SK-N-SH treated with all-trans-retinoic acid at 6 μM for 48 hours (cell line): ENCODE data around the gene MUSTN1.

Experiments
- ATAC-seq: fragments of 200-7000 bp; cut with Tn5 transposase; 3 replicates; pipeline ENCODE4 v1.9.1; 2020; ENCODE audit warnings: mild to moderate bottlenecking, moderate library complexity
- ARNTL ChIP-seq: fragments of 450-650 bp; formaldehyde crosslinking; IDR thresholded peaks from 2 replicates; pipeline ENCODE4 v1.5.0; 2020; ENCODE audit warnings: low read depth, mild to moderate bottlenecking, moderate library complexity, borderline replicate concordance
- BACH2 ChIP-seq: fragments of 250-450 bp; sonication (Bioruptor Pico); IDR thresholded peaks from 2 replicates; pipeline ENCODE4 v1.9.0; 2021; ENCODE audit warnings: mild to moderate bottlenecking, borderline replicate concordance
- ISL1 ChIP-seq: fragments of 250-450 bp; sonication (Bioruptor Pico); IDR thresholded peaks from 2 replicates; pipeline ENCODE4 v2.1.2; 2022; ENCODE audit warnings: mild to moderate bottlenecking, moderate library complexity
- OSR1 ChIP-seq: fragments of 250-450 bp; sonication (Bioruptor Pico); IDR thresholded peaks from 2 replicates; pipeline ENCODE4 v1.8.0; 2022; ENCODE audit warnings: moderate library complexity, mild to moderate bottlenecking, inconsistent platforms
- PPARA ChIP-seq: fragments of 250-450 bp; sonication (Bioruptor Pico); IDR thresholded peaks from 2 replicates; pipeline ENCODE4 v1.5.0; 2020; ENCODE audit warnings: mild to moderate bottlenecking, borderline replicate concordance
- RARB ChIP-seq: fragments of 250-450 bp; sonication (Bioruptor Pico); IDR thresholded peaks from 2 replicates; pipeline ENCODE4 v1.8.0; 2021; ENCODE audit warnings: mild to moderate bottlenecking, moderate library complexity
- SNAI2 ChIP-seq: fragments of 250-450 bp; sonication (Bioruptor Pico); IDR thresholded peaks from 2 replicates; pipeline ENCODE4 v1.5.0; 2020; ENCODE audit warnings: mild to moderate bottlenecking, moderate library complexity
- TCF4 ChIP-seq: fragments of 250-450 bp; sonication (Bioruptor Pico); IDR thresholded peaks from 2 replicates; pipeline ENCODE4 v1.8.0; 2021; ENCODE audit warnings: mild to moderate bottlenecking, moderate library complexity, borderline replicate concordance
- TOX ChIP-seq: fragments of 250-450 bp; sonication (Bioruptor Pico); IDR thresholded peaks from 2 replicates; pipeline ENCODE4 v1.8.0; 2021; ENCODE audit warnings: mild to moderate bottlenecking, moderate library complexity, borderline replicate concordance
- ZFP30 ChIP-seq: fragments of 450-650 bp; formaldehyde crosslinking; IDR thresholded peaks from 2 replicates; pipeline ENCODE4 v1.5.0; 2022; ENCODE audit warnings: mild to moderate bottlenecking, moderate library complexity
- ZNF565 ChIP-seq: fragments of 450-650 bp; formaldehyde crosslinking; conservative IDR thresholded peaks from 2 replicates; pipeline ENCODE4 v1.5.0; 2020; ENCODE audit warnings: low read depth, mild to moderate bottlenecking, moderate library complexity
- ZNF70 ChIP-seq: fragments of 450-650 bp; formaldehyde crosslinking; IDR thresholded peaks from 2 replicates; pipeline ENCODE4 v1.5.0; 2020; ENCODE audit warnings: mild to moderate bottlenecking, moderate library complexity
- ZNF8 ChIP-seq: fragments of 450-650 bp; formaldehyde crosslinking; IDR thresholded peaks from 2 replicates; pipeline ENCODE4 v1.5.0; 2020; ENCODE audit warnings: mild to moderate bottlenecking, moderate library complexity
- TF ChIP-seq, protein P1 (sequence below): fragments of 250-450 bp; sonication (Bioruptor Pico); IDR thresholded peaks from 2 replicates; pipeline ENCODE4 v1.8.0; 2021; ENCODE audit warnings: low read depth, mild to moderate bottlenecking, moderate library complexity, borderline replicate concordance
- TF ChIP-seq, protein P2 (sequence below): fragments of 250-450 bp; sonication (Bioruptor Pico); IDR thresholded peaks from 2 replicates; pipeline ENCODE4 v1.5.0; 2020; ENCODE audit warnings: mild to moderate bottlenecking, moderate library complexity
- TF ChIP-seq, protein P3 (sequence below): fragments of 250-450 bp; sonication (Bioruptor Pico); IDR thresholded peaks from 2 replicates; pipeline ENCODE4 v1.8.0; 2020; ENCODE audit warnings: mild to moderate bottlenecking, moderate library complexity, borderline replicate concordance
- TF ChIP-seq, protein P4 (sequence below): fragments of 250-450 bp; sonication (Bioruptor Pico); IDR thresholded peaks from 2 replicates; pipeline ENCODE4 v1.5.1; 2021; ENCODE audit warnings: mild to moderate bottlenecking, moderate library complexity

MUSTN1 gene

DNA sequence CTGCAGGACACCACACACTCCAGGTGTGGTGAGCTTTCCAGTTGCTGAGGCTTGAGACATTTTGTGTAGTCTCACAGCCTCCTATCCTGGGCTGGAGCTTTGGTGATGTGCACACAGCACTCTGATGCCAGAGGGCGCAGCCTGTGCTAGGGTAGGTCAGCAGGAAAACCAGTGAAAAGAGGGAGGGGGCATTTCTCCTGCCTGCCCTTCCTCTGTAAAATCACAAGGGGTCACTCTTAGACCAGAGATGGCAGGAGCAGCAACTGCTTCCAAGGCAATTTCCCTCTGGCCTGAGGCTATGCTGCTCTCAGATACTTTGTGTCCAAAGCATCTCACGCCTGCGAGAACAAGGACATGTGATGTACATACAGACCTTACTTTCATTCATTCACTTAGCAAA, 16.5 kb upstream of the MUSTN1 start:
- peak; percentile 82 for ATAC-seq
- TF ChIP-seq, protein P1, sequence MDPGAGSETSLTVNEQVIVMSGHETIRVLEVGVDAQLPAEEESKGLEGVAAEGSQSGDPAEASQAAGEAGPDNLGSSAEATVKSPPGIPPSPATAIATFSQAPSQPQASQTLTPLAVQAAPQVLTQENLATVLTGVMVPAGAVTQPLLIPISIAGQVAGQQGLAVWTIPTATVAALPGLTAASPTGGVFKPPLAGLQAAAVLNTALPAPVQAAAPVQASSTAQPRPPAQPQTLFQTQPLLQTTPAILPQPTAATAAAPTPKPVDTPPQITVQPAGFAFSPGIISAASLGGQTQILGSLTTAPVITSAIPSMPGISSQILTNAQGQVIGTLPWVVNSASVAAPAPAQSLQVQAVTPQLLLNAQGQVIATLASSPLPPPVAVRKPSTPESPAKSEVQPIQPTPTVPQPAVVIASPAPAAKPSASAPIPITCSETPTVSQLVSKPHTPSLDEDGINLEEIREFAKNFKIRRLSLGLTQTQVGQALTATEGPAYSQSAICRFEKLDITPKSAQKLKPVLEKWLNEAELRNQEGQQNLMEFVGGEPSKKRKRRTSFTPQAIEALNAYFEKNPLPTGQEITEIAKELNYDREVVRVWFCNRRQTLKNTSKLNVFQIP (CRISPR knock-in tag): no peak
- TF ChIP-seq ZNF8 (CRISPR knock-in tag) (no peak), ZFP30 (CRISPR knock-in tag) (no peak)
- TF ChIP-seq, protein P2, sequence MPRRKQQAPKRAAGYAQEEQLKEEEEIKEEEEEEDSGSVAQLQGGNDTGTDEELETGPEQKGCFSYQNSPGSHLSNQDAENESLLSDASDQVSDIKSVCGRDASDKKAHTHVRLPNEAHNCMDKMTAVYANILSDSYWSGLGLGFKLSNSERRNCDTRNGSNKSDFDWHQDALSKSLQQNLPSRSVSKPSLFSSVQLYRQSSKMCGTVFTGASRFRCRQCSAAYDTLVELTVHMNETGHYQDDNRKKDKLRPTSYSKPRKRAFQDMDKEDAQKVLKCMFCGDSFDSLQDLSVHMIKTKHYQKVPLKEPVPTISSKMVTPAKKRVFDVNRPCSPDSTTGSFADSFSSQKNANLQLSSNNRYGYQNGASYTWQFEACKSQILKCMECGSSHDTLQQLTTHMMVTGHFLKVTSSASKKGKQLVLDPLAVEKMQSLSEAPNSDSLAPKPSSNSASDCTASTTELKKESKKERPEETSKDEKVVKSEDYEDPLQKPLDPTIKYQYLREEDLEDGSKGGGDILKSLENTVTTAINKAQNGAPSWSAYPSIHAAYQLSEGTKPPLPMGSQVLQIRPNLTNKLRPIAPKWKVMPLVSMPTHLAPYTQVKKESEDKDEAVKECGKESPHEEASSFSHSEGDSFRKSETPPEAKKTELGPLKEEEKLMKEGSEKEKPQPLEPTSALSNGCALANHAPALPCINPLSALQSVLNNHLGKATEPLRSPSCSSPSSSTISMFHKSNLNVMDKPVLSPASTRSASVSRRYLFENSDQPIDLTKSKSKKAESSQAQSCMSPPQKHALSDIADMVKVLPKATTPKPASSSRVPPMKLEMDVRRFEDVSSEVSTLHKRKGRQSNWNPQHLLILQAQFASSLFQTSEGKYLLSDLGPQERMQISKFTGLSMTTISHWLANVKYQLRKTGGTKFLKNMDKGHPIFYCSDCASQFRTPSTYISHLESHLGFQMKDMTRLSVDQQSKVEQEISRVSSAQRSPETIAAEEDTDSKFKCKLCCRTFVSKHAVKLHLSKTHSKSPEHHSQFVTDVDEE (CRISPR knock-in tag): no peak

DNA sequence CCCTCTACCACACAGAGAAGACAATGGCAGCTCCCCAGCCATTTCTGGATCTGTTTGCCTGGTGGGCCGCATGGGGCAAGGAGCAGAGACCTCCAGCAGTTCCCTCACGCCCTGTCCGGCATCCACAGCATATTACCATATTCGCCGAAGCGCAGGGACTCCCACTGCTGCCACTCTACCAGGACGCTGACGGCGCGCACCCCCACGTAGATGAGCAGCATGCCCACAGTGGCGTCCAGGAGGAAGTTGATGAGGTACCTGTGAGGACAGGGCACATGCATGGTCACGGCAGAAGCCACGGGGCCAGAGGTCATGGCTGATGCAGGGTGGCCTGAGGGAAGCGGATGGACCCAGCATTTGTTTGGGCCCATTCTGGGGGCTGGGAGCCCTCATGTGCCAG, 14.8 kb upstream of the MUSTN1 start:
- ATAC-seq: no peak

DNA sequence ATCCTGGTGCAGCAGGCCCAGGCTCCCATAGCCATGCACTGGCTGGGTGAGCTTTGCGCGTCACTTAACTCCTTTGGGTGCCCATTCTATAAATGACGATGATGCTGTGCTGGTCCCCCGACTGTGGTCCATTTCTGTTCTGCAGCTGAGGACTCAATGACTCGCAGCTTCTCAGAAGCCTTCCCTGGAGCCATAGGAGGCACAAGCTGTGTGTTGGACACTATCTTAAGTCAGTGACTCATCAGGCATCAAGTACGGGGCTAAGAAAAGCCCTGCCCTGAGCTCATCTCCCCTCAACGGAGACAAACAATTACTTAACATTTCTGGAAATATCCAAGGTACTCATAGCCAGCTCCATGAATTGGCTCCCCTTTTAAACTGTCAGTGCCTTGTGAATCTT, 13.8 kb upstream of the MUSTN1 start:
- no peak for TF ChIP-seq BACH2 (CRISPR knock-in tag)
- no peak for TF ChIP-seq ARNTL (CRISPR knock-in tag)
- TF ChIP-seq, all 23 proteins: peak for 0
- peak; percentile 66 for ATAC-seq

More for the DNA sequence above, 14.8 kb upstream of the MUSTN1 start:
- TF ChIP-seq ZNF70 (CRISPR knock-in tag) (no peak), SNAI2 (CRISPR knock-in tag) (no peak), TCF4 (CRISPR knock-in tag) (no peak), RARB (CRISPR knock-in tag) (no peak), ZNF8 (CRISPR knock-in tag) (no peak), OSR1 (CRISPR knock-in tag) (no peak), ZNF565 (no peak)
- TF ChIP-seq, protein P3, sequence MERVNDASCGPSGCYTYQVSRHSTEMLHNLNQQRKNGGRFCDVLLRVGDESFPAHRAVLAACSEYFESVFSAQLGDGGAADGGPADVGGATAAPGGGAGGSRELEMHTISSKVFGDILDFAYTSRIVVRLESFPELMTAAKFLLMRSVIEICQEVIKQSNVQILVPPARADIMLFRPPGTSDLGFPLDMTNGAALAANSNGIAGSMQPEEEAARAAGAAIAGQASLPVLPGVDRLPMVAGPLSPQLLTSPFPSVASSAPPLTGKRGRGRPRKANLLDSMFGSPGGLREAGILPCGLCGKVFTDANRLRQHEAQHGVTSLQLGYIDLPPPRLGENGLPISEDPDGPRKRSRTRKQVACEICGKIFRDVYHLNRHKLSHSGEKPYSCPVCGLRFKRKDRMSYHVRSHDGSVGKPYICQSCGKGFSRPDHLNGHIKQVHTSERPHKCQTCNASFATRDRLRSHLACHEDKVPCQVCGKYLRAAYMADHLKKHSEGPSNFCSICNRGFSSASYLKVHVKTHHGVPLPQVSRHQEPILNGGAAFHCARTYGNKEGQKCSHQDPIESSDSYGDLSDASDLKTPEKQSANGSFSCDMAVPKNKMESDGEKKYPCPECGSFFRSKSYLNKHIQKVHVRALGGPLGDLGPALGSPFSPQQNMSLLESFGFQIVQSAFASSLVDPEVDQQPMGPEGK (CRISPR knock-in tag): no peak
- TF ChIP-seq, protein P1 (CRISPR knock-in tag): no peak

DNA sequence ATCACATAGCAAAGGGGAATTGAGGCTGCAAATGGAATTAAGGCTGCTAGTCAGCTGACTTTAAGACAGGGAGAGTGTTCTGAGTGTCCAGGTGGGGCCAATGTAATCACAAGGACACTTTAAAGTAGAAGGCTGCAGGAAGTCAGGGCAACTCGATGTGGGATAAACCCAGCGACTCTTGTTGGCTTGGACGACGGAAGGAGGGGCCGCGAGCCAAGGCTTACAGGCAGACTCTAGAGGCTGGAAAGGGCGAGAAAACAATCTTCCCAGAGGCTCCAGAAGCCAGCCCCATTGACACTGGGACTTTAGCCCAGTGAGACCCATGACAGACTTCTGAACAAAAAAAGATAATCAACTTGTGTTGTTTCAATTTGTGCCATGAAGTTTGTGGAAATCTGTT, 12.9 kb upstream of the MUSTN1 start:
- no peak for ATAC-seq
- TF ChIP-seq, protein P3 (CRISPR knock-in tag): no peak
- TF ChIP-seq, protein P4, sequence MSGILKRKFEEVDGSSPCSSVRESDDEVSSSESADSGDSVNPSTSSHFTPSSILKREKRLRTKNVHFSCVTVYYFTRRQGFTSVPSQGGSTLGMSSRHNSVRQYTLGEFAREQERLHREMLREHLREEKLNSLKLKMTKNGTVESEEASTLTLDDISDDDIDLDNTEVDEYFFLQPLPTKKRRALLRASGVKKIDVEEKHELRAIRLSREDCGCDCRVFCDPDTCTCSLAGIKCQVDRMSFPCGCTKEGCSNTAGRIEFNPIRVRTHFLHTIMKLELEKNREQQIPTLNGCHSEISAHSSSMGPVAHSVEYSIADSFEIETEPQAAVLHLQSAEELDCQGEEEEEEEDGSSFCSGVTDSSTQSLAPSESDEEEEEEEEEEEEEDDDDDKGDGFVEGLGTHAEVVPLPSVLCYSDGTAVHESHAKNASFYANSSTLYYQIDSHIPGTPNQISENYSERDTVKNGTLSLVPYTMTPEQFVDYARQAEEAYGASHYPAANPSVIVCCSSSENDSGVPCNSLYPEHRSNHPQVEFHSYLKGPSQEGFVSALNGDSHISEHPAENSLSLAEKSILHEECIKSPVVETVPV (CRISPR knock-in tag): no peak
- TF ChIP-seq PPARA (CRISPR knock-in tag): no peak
- no peak for TF ChIP-seq TOX (CRISPR knock-in tag)
- TF ChIP-seq, protein P1 (CRISPR knock-in tag): no peak
- no peak for TF ChIP-seq SNAI2 (CRISPR knock-in tag)
- TF ChIP-seq ISL1 (CRISPR knock-in tag): no peak
